ENCODE data around the gene SP6. TPM values are rescaled to one million over a fixed set of nuclear protein-coding genes. Genes with fewer than 3 reads are reported as not detected.
A peak's percentile ranks its signal among the peaks of the same experiment; 100 is the strongest.

Gene SP6
- total and polyA plus RNA-seq, 2 of the 8 experiments (the other 6 are each of a cell fraction or from before 2014, with no cell fraction given): 1.2 to 1.5 TPM

DNA sequence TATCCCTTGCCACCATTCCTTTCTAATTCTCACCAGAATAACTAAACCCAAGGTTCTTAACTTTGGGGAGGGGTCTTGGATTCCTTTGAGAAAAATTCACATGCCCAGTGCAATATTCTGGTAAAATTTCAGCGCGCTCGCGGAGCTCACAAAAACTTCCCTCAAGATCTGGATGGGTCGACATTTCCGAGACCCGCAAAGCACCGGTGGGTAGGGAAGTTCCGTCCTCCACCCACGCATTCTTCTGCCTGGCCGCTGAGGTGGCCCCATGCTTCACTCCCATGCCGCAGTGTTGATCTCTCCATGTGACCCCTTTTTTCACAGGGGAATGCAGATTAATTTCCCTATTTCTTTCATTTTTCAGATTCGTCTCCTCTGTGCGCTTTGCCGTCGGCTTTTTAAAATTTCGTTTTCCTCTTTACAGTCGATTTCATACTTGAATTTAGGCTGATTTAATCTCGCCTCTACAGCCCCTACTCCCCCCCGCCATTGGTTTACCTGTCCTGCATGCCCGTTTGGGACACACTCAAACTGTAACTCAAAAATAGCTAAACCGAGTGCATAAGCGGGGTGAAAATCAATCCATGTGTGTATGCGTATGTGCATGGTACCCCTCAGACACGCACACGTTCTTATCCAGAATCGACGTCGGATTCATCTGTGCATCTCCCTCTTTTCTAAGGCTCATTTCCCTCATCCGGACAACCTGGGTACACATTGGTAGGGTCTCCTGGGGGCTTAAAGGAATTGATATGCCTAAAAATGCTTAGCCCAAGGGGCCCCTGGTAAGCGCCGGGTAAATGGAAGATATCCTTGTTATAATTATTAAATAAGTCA, 1.4 kb upstream of the SP6 start:
- Histone ChIP-seq H3K36me3 (ENCODE audit: control insufficient read depth in 2 of 4, insufficient read depth in 4 of 4, low read length in 3 of 4) (no peaks in the 10 kb centered on the region), H4K91ac (replicated peaks; ENCODE audit: insufficient read length, low read length) (no peak overlapping the region), H2BK20ac (ENCODE audit: low read length) (no peak overlapping the region), H3K23me2 (ENCODE audit: low read depth, low read length) (peaks cover 20% of the 10 kb centered on the region), H4K20me1 (replicated peaks in 1 of 2; ENCODE audit: control insufficient read depth in 1 of 2, insufficient read depth in 2 of 2, low read length in 2 of 2) (peaks cover 3 to 5% of the 10 kb centered on the region in 2 experiments), H3K18ac (ENCODE audit: extremely low read depth, low read length) (peak overlapping the region; percentile 29; the same call in 1 of the 2 replicates), H2BK5ac (ENCODE audit: low read depth, low read length) (no peak overlapping the region), H3K56ac (replicated peaks; ENCODE audit: insufficient read length, low read depth, low read length) (no peak overlapping the region), H2BK15ac (ENCODE audit: low read length) (no peak overlapping the region), H3K4me3 (ENCODE audit: extremely low read depth in 1 of 4, insufficient read depth in 2 of 4, low read depth in 3 of 4, low read length in 4 of 4) (peak overlapping the region; percentile 39 to 67 (median 63); a peak in 7 of 8 replicates), H3K4ac (replicated peaks; ENCODE audit: insufficient read length, low read depth, low read length) (no peak overlapping the region), H3K9ac (replicated peaks in 1 of 4; ENCODE audit: extremely low read depth in 1 of 4, low read depth in 3 of 4, low read length in 3 of 4) (no peak overlapping the region; a peak in 1 of 7 replicates), H2BK120ac (replicated peaks; ENCODE audit: low read depth, low read length) (no peak overlapping the region), H4K8ac (ENCODE audit: extremely low read depth, insufficient read depth, low read length) (no peak overlapping the region; the same call in 1 of the 2 replicates), H2BK12ac (ENCODE audit: low read depth, low read length) (no peak overlapping the region; the same call in 1 of the 2 replicates), H4K5ac (ENCODE audit: insufficient read length, low read depth, low read length) (no peak overlapping the region), H2AFZ (ENCODE audit: low read length) (no peak overlapping the region), H3K79me1 (ENCODE audit: low read depth, low read length) (no peaks in the 10 kb centered on the region), H3K27ac (ENCODE audit: low read depth, low read length) (no peak overlapping the region), H3K27me3 (replicated peaks in 1 of 4; ENCODE audit: control insufficient read depth in 3 of 4, extremely low read depth in 1 of 4, insufficient read depth in 3 of 4, low read length in 3 of 4) (peaks cover 52 to 84% (median 80%) of the 10 kb centered on the region in 4 experiments), H3K79me2 (ENCODE audit: control insufficient read depth in 1 of 2, insufficient read depth in 2 of 2, low read length in 2 of 2) (no peaks in the 10 kb centered on the region), H3K9me3 (ENCODE audit: insufficient read depth in 2 of 2, low read depth in 1 of 2, low read length in 1 of 2) (no peaks in the 10 kb centered on the region), H3K4me2 (ENCODE audit: insufficient read depth in 1 of 2, low read depth in 2 of 2, low read length in 2 of 2) (peak overlapping the region; percentile 95 to 99), H3K4me1 (replicated peaks in 1 of 4; ENCODE audit: control insufficient read depth in 3 of 4, insufficient read depth in 4 of 4, low read length in 3 of 4) (peaks cover 4 to 20% (median 10%) of the 10 kb centered on the region in 4 experiments), H3K14ac (ENCODE audit: insufficient read length) (no peak overlapping the region), H3K23ac (ENCODE audit: insufficient read length) (no peak overlapping the region), H2AK5ac (ENCODE audit: low read depth, low read length) (no peak overlapping the region)
- POLR2A ChIA-PET (ENCODE audit: partially characterized antibody): interaction anchor here (1.2 to 12.4 kb wide), 4 partner anchors 11 to 39 kb away, joined by 4 to 134 read pairs (median 4); partner anchors contain the start of gene SP2
- 25% methylated on average over 32 of the region's 32 CpGs; no CpG with 5 or more reads in 1 of the 2 experiments for whole genome bisulfite sequencing, 2 experiments (ENCODE audit: extremely low coverage in 1 of 2, insufficient coverage in 1 of 2, insufficient read length in 1 of 2, insufficient replicate concordance in 2 of 2, low coverage in 1 of 2, low lambda C conversion rate in 2 of 2, missing lambda C conversion rate in 1 of 2)
- CTCF ChIA-PET (ENCODE audit: partially characterized antibody): interaction anchor here (15.3 to 33.0 kb wide), 5 partner anchors 4 to 97 kb away, joined by 246 to 1206 read pairs (median 373); partner anchors contain the start of genes PNPO, PRR15L, SCRN2 and SP2
- TF ChIP-seq EGR1 (IDR thresholded peaks at IDR 0.05; ENCODE audit: borderline replicate concordance, low read depth, low read length) (peak; percentile 94), RNF2 (IDR thresholded peaks at IDR 0.05; ENCODE audit: borderline replicate concordance, low read depth, low read length, missing control alignments, poor library complexity, severe bottlenecking) (peak; percentile 66), SUZ12 (IDR thresholded peaks at IDR 0.05; ENCODE audit: low read length) (peak; percentile 79; the same call in 1 of the 2 replicates), EZH2 (IDR thresholded peaks at IDR 0.05; ENCODE audit: low read depth, low read length, severe bottlenecking) (peak; percentile 63), RAD21 (IDR thresholded peaks at IDR 0.05 in 1 of 2, conservative IDR thresholded peaks at IDR 0.05 in 1 of 2; ENCODE audit: low read depth in 2 of 2, low read length in 2 of 2) (no peak), CHD1 (IDR thresholded peaks at IDR 0.05; ENCODE audit: low read depth, low read length) (no peak)
- TF ChIP-seq, protein P1, sequence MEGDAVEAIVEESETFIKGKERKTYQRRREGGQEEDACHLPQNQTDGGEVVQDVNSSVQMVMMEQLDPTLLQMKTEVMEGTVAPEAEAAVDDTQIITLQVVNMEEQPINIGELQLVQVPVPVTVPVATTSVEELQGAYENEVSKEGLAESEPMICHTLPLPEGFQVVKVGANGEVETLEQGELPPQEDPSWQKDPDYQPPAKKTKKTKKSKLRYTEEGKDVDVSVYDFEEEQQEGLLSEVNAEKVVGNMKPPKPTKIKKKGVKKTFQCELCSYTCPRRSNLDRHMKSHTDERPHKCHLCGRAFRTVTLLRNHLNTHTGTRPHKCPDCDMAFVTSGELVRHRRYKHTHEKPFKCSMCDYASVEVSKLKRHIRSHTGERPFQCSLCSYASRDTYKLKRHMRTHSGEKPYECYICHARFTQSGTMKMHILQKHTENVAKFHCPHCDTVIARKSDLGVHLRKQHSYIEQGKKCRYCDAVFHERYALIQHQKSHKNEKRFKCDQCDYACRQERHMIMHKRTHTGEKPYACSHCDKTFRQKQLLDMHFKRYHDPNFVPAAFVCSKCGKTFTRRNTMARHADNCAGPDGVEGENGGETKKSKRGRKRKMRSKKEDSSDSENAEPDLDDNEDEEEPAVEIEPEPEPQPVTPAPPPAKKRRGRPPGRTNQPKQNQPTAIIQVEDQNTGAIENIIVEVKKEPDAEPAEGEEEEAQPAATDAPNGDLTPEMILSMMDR (IDR thresholded peaks at IDR 0.05; ENCODE audit: control extremely low read depth in 1 of 3, insufficient read depth in 1 of 3, low read depth in 1 of 3, low read length in 3 of 3): no peak
- FAIRE-seq (no peak), DNase-seq (ENCODE audit: low read depth in 1 of 2, low spot score in 2 of 2) (no peak)

Data from H1 (cell line).